Endothelial cell of umbilical vein (primary cell): ENCODE results near the gene YIPF2. TPM values are rescaled to one million over a fixed set of nuclear protein-coding genes. Genes with fewer than 3 reads are reported as not detected.
"Not testable (repeated sequence)": the region's sequence is repeated elsewhere in the genome, so short reads cannot be mapped to it uniquely, and the experiment has no call there.

Source experiments
- BruUV-seq: library from RNA; stranded (reverse); fragments of 400-500 nt; replicated peaks from 2 replicates; lab custom pipeline; 2021; lab: Mats Ljungman, UMichigan
- CTCF ChIA-PET: fragments of 300-600, 350-600 bp; sonication (Branson Sonifier 250); formaldehyde crosslinking; loops from one replicate; lab custom pipeline; 2021; ENCODE audit warnings: antibody characterized with exemption, inconsistent platforms; lab: Charles Lee
- POLR2A ChIA-PET: fragments of 300-600, 350-600 bp; sonication (Branson Sonifier 250); formaldehyde crosslinking; loops from one replicate; lab custom pipeline; 2021; ENCODE audit warnings: antibody characterized with exemption, inconsistent platforms; lab: Charles Lee
- DNase-seq: peaks from one replicate; pipeline ENCODE4 v3.0.0-alpha.2; 2011; ENCODE audit warnings: low read depth, low spot score
- FAIRE-seq: peaks from 2 replicates; lab custom pipeline; 2011; peaks lifted over from hg19 to GRCh38; lab: Jason Lieb, UNC
- H2AFZ ChIP-seq: 2 replicates; pipeline ENCODE4 v1.6.0; 2012; ENCODE audit warnings: low read depth, low read length, control low read depth, inconsistent platforms
- H3K27ac ChIP-seq: 2 replicates; pipeline ENCODE4 v1.5.1; 2011; ENCODE audit warnings: low read depth, mild to moderate bottlenecking, control low read depth, low read length, moderate library complexity; ENCODE audit not compliant: insufficient read depth
- H3K27me3 ChIP-seq, 2 experiments: 2 replicates each; pipeline versions ENCODE4 v1.6.0 to v1.6.1; 2011; ENCODE audit warnings: low read length in 2 of 2, mixed read lengths in 1 of 2; ENCODE audit not compliant: control insufficient read depth in 2 of 2, insufficient read depth in 2 of 2
- H3K36me3 ChIP-seq, 2 experiments: 2 replicates in 1 of 2; 3 replicates in 1 of 2; pipeline ENCODE4 v1.5.1; 2011; ENCODE audit warnings: low read length in 2 of 2, mild to moderate bottlenecking in 1 of 2, moderate library complexity in 1 of 2; ENCODE audit not compliant: control insufficient read depth in 2 of 2, insufficient read depth in 2 of 2; ENCODE audit errors: extremely low read depth in 1 of 2
- H3K4me1 ChIP-seq: 3 replicates; pipeline ENCODE4 v1.5.1; 2011; ENCODE audit warnings: mild to moderate bottlenecking, low read length; ENCODE audit not compliant: control insufficient read depth, insufficient read depth; ENCODE audit errors: extremely low read depth
- H3K4me2 ChIP-seq: 2 replicates; pipeline ENCODE4 v1.6.1; 2011; ENCODE audit warnings: low read length, control low read depth, mixed read lengths; ENCODE audit not compliant: insufficient read depth
- H3K4me3 ChIP-seq, 3 experiments: fragments of 200-600 bp in 1 of 3; sonication (generic), shearing (Covaris generic) in 1 of 3; replicated peaks in 1 of 3; 2 replicates each; pipeline ENCODE4 v1.5.1; 2011 to 2016; ENCODE audit warnings: control low read depth in 3 of 3, low read length in 3 of 3, mild to moderate bottlenecking in 2 of 3, inconsistent platforms in 1 of 3, low read depth in 1 of 3, moderate library complexity in 1 of 3; ENCODE audit not compliant: insufficient read depth in 1 of 3
- H3K79me2 ChIP-seq: 2 replicates; pipeline ENCODE4 v1.6.0; 2012; ENCODE audit warnings: low read length, inconsistent platforms; ENCODE audit not compliant: control insufficient read depth, insufficient read depth
- H3K9ac ChIP-seq: replicated peaks from 2 replicates; pipeline ENCODE3; 2011; ENCODE audit warnings: low read length, control low read depth; ENCODE audit not compliant: insufficient read depth; ENCODE audit errors: extremely low read depth
- H3K9me1 ChIP-seq: replicated peaks from 3 replicates; pipeline ENCODE4 v1.6.0; 2011; ENCODE audit warnings: mild to moderate bottlenecking, low read length; ENCODE audit not compliant: control insufficient read depth, insufficient read depth; ENCODE audit errors: extremely low read depth
- H3K9me3 ChIP-seq: replicated peaks from 2 replicates; pipeline ENCODE4 v1.5.1; 2012; ENCODE audit warnings: low read length, inconsistent platforms; ENCODE audit not compliant: control insufficient read depth, insufficient read depth
- H4K20me1 ChIP-seq: replicated peaks from 2 replicates; pipeline ENCODE3; 2011; ENCODE audit warnings: mild to moderate bottlenecking, low read length; ENCODE audit not compliant: control insufficient read depth, insufficient read depth; ENCODE audit errors: extremely low read depth
- CTCF ChIP-seq, 2 donors: IDR thresholded peaks; 1 replicate in 1 of 2; 2 replicates in 1 of 2; pipeline ENCODE4 v1.5.1; 2011; ENCODE audit warnings: low read length in 2 of 2, mild to moderate bottlenecking in 2 of 2, moderate library complexity in 2 of 2, control low read depth in 1 of 2, inconsistent platforms in 1 of 2, low read depth in 1 of 2; ENCODE audit not compliant: insufficient read depth in 1 of 2; ENCODE audit errors: extremely low read depth in 1 of 2
- MAX ChIP-seq: IDR thresholded peaks from 2 replicates; pipeline ENCODE4 v1.6.1; 2011; ENCODE audit not compliant: insufficient read depth, insufficient read length
- POLR2AphosphoS5 ChIP-seq: IDR thresholded peaks from 2 replicates; pipeline ENCODE4 v1.6.1; 2012; ENCODE audit warnings: low read depth, mild to moderate bottlenecking, control low read depth, low read length, moderate library complexity; ENCODE audit not compliant: insufficient read depth
- dilution Hi-C: fragments of 300-500 bp; cut with MboI; formaldehyde crosslinking; loops from one replicate; pipeline ENCODE4 v1.15.0; 2019; ENCODE audit warnings: low sequenced_read_pairs; ENCODE audit not compliant: extremely low pct_ligation_motif_present
- intact Hi-C: fragments of 100-400 bp; cut with micrococcal nuclease; formaldehyde crosslinking; loops from one replicate; pipeline ENCODE4 v1.10.0; 2022
- polyA plus RNA-seq, 4 experiments: library from polyadenylated mRNA; depleted of rRNA in 3 of 4; stranded (reverse) in 3 of 4; unstranded in 1 of 4; fragments of >200 nt; gene quantifications; 2 replicates each; pipeline versions ENCODE4 v1.2.1 to v1.2.3, GENCODE V29; 2011 to 2012; ENCODE audit warnings: missing spikeins in 1 of 4
- total RNA-seq: library from RNA; stranded (reverse); gene quantifications from 2 replicates; pipeline ENCODE4 v1.2.3, GENCODE V29; 2021

YIPF2 gene
- total and polyA plus RNA-seq, 2 donors (not counting 3 experiments of a cell fraction or from before 2014, with no cell fraction given): 47.8 to 104 TPM

GRCh38 chr19:10941649-10942048, 13.2 kb upstream of the YIPF2 start:
- BruUV-seq, H3K9me1 ChIP-seq, H3K27me3 ChIP-seq, H3K36me3 ChIP-seq, H2AFZ ChIP-seq, H3K4me1 ChIP-seq, FAIRE-seq, H3K27ac ChIP-seq, H3K9ac ChIP-seq, DNase-seq, H3K9me3 ChIP-seq, H3K4me2 ChIP-seq, H3K4me3 ChIP-seq, H4K20me1 ChIP-seq, H3K79me2 ChIP-seq, dilution Hi-C loops: not testable (repeated sequence)
- CTCF ChIA-PET: interaction anchor here (0.7 to 2.6 kb wide), 25 partner anchors 8 to 94 kb away, joined by 3 to 35 read pairs (median 7); partner anchors contain the start of genes CARM1 and SMARCA4
- POLR2A ChIA-PET: interaction anchor here (0.6 to 0.7 kb wide), 2 partner anchors 22 to 34 kb away, joined by 3 to 5 read pairs; no protein-coding TSS in a partner anchor
- intact Hi-C loops: loop anchor here (1.0 to 5.0 kb wide), 2 partner anchors 19 to 76 kb away; no protein-coding TSS in a partner anchor

GRCh38 chr19:10936661-10937084, 8.2 kb upstream of the YIPF2 start:
- Histone ChIP-seq H3K9ac (no peak overlapping the region), H3K4me2 (peak overlapping the region; percentile 18), H3K27ac (no peak overlapping the region), H3K79me2 (peaks cover 2% of the 10 kb centered on the region), H3K4me1 (peaks cover 7% of the 10 kb centered on the region), H2AFZ (peak overlapping the region; percentile 21), H4K20me1 (no peaks in the 10 kb centered on the region), H3K4me3 (no peak overlapping the region), H3K9me1 (no peaks in the 10 kb centered on the region), H3K27me3 (no peaks in the 10 kb centered on the region), H3K36me3 (no peaks in the 10 kb centered on the region), H3K9me3 (no peaks in the 10 kb centered on the region)
- TF ChIP-seq POLR2AphosphoS5: no peak
- no peak for TF ChIP-seq MAX
- TF ChIP-seq CTCF (IDR thresholded peaks at IDR 0.05; ENCODE audit: extremely low read depth in 1 of 2, insufficient read depth in 1 of 2, low read depth in 1 of 2, low read length in 2 of 2): peak; percentile 49 to 60
- FAIRE-seq (peak; percentile 91), DNase-seq (peak; percentile 86)
- intact Hi-C loops: loop anchor here (1.0 to 10.0 kb wide), 5 partner anchors 38 to 266 kb away; no protein-coding TSS in a partner anchor
- CTCF ChIA-PET: interaction anchor here (0.5 to 3.8 kb wide), 56 partner anchors 8 to 1778 kb away, joined by 3 to 24 read pairs (median 4); partner anchors contain the start of genes CARM1, LDLR and SMARCA4
- dilution Hi-C loops: no loop called here
- POLR2A ChIA-PET: interaction anchor here (0.5 to 1.2 kb wide), 3 partner anchors 9 to 432 kb away, joined by 3 to 10 read pairs (median 4); no protein-coding TSS in a partner anchor
- no TSS peak for BruUV-seq
